Right lobe of liver (tissue), 4 donors: ENCODE data around the gene KRTAP9-2.

Source experiments
- CTCF ChIP-seq, 4 donors: fragments of 200-600 bp in 3 of 4; fragments of 450-650 bp in 1 of 4; IDR thresholded peaks; one replicate each; pipeline versions ENCODE4 v1.5.1 to v1.8.0; 2016 to 2022; ENCODE audit warnings: antibody characterized with exemption in 4 of 4, mild to moderate bottlenecking in 2 of 4
- POLR2A ChIP-seq: fragments of 450-650 bp; IDR thresholded peaks from one replicate; pipeline ENCODE4 v1.6.1; 2017; ENCODE audit warnings: antibody characterized with exemption, mild to moderate bottlenecking
- donor health status: DM: no; HTN: no; CAD: no.
- donor health status: DM: no; HTN: no; CAD: no.
- donor health status: DM: no; HTN: yes; CAD: no.

- no peak for TF ChIP-seq CTCF (IDR thresholded peaks at IDR 0.05)
- TF ChIP-seq POLR2A, result no peak
Measured at GRCh38 chr17:41178843-41179616, 47.4 kb upstream of the KRTAP9-2 start.
